ENCODE measurements around the gene OVOL1. TPM values are rescaled to one million over a fixed set of nuclear protein-coding genes. Genes with fewer than 3 reads are reported as not detected.

The OVOL1 gene
- total RNA-seq, 1 donor from 2014 or later = 0.12 TPM

DNA sequence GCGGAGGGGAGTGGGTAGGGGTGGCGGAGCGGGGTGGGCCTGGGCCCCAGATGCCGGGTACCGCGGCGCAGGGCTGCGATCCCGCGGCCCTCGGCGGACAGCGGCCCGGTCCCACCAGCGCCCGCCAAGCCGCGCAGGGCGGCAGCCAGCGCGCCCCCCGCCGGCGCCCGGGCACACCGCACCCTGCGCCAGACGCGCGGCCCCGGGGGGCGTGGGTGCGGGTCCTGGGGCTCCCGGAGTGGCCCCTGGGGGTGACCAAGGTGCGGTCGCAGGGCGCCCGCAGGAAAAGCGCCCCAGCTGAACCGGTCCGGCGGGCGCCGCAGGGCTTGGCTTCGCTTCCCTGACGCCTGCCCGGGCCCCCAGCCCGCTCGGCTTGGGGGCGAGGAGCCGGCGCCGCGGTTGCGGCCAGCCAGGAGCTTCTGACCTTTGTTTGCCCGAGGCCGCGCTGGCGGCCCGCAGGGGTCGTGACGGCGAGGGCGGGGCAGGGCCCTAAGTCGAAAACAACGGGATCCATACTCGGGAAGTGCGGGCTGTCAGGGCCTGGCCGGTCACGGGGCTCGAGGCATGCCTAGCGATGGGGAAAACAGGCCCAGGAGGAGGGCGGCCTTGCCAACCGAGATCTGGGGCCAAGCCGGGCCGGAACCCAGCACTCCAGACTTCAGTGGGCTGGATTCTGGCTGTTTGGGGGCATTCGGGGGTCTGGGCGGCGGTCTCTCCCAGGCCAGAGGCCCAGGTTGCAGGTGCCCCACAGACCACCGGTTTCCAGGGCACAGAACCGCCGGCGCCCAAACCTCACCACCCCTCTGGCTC is 5.5 kb upstream of the OVOL1 start:
- Mint-ChIP-seq H3K4me3 (ENCODE audit: unreplicated experiment) (peak overlapping the region; percentile 19), H3K27me3 (ENCODE audit: low read depth) (peaks cover 20% of the 10 kb centered on the region), H3K36me3 (ENCODE audit: low read depth) (peaks cover 5% of the 10 kb centered on the region), H3K27ac (ENCODE audit: unreplicated experiment) (no peak overlapping the region), H3K4me1 (ENCODE audit: low read depth) (peaks cover 5% of the 10 kb centered on the region), H3K9me3 (ENCODE audit: low read depth) (no peaks in the 10 kb centered on the region)
- peak; percentile 79 for DNase-seq (ENCODE audit: low spot score)
- TF ChIP-seq, protein P1, sequence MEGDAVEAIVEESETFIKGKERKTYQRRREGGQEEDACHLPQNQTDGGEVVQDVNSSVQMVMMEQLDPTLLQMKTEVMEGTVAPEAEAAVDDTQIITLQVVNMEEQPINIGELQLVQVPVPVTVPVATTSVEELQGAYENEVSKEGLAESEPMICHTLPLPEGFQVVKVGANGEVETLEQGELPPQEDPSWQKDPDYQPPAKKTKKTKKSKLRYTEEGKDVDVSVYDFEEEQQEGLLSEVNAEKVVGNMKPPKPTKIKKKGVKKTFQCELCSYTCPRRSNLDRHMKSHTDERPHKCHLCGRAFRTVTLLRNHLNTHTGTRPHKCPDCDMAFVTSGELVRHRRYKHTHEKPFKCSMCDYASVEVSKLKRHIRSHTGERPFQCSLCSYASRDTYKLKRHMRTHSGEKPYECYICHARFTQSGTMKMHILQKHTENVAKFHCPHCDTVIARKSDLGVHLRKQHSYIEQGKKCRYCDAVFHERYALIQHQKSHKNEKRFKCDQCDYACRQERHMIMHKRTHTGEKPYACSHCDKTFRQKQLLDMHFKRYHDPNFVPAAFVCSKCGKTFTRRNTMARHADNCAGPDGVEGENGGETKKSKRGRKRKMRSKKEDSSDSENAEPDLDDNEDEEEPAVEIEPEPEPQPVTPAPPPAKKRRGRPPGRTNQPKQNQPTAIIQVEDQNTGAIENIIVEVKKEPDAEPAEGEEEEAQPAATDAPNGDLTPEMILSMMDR (IDR thresholded peaks at IDR 0.05) = peak; percentile 58

DNA sequence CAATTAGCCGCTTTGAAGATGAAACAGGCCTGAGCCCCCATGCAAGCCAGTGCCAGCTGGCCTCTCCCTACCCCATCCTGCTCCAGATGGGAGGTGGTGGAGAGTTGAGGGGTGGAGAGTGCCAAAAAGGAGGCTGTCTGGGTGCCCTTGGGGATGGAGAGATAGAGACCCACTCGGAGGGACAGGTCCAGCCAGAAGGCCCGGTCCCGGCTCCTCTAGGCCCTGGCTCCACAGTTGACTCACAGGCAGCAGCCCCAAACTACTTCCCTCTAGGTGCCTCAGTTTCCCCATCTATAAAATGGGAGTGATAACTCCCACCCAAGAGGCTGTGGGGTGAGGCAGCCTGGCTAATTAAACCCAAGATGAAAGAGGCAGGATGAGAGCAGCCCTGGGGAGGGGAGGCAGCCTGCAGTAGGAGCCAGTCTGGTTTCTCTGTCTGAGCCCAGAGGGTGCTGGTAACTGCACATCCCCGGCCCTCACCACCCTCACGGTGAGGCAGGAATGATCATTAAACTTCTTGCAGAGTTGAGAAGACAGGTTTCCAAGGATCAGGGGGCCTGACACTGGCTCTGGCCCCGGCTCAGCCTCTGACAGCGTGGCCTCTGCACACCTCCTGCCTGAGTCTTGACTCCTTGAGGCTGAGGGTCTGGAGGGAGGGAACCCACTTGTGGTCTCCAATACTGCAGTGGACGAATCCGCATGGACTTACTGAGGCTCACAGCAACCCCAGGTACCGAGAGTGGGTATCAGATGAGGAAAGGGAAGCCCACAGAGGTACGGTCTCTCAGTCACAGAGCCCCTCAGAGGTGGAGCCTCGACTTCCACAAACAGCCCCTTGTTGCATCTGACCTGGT is 4.7 kb upstream of the OVOL1 start:
- no peak overlapping the region for H3K4me3 Mint-ChIP-seq (ENCODE audit: unreplicated experiment)
- peak; percentile 72 for DNase-seq (ENCODE audit: low spot score)
- H3K36me3 Mint-ChIP-seq (ENCODE audit: low read depth) = peaks cover 5% of the 10 kb centered on the region
- H3K27me3 Mint-ChIP-seq (ENCODE audit: low read depth) = peaks cover 21% of the 10 kb centered on the region
- peaks cover 7% of the 10 kb centered on the region for H3K4me1 Mint-ChIP-seq (ENCODE audit: low read depth)
- TF ChIP-seq, protein P1 (IDR thresholded peaks at IDR 0.05) = no peak
- H3K9me3 Mint-ChIP-seq (ENCODE audit: low read depth) = no peaks in the 10 kb centered on the region
- H3K27ac Mint-ChIP-seq (ENCODE audit: unreplicated experiment) = no peak overlapping the region

DNA sequence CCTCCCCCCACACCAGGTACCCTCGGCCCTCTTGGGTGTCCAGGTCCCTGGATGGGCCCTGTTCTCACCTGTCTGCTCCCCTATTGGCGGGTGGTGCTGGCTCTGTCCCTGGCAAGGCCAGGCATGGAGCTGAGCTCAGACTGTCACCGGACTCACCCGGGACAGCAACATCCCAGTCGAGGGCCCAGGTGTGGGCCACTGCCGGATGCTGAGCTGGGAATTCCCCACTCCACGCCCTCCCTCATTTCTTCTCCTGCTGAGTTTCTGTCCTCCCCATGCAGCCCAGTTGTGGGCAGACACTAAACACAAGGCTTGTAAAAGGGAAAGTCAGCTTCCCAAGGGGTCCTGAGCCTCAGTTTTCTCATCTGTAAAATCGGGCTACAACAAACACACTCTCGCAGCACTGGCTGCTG is 4.0 kb upstream of the OVOL1 start:
- TF ChIP-seq, protein P1 (IDR thresholded peaks at IDR 0.05) = no peak
- Mint-ChIP-seq H3K9me3 (ENCODE audit: low read depth) (no peaks in the 10 kb centered on the region), H3K27ac (ENCODE audit: unreplicated experiment) (no peak overlapping the region), H3K4me1 (ENCODE audit: low read depth) (peaks cover 8% of the 10 kb centered on the region), H3K27me3 (ENCODE audit: low read depth) (peaks cover 22% of the 10 kb centered on the region), H3K4me3 (ENCODE audit: unreplicated experiment) (no peak overlapping the region), H3K36me3 (ENCODE audit: low read depth) (peaks cover 2% of the 10 kb centered on the region)
- peak; percentile 75 for DNase-seq (ENCODE audit: low spot score)

DNA sequence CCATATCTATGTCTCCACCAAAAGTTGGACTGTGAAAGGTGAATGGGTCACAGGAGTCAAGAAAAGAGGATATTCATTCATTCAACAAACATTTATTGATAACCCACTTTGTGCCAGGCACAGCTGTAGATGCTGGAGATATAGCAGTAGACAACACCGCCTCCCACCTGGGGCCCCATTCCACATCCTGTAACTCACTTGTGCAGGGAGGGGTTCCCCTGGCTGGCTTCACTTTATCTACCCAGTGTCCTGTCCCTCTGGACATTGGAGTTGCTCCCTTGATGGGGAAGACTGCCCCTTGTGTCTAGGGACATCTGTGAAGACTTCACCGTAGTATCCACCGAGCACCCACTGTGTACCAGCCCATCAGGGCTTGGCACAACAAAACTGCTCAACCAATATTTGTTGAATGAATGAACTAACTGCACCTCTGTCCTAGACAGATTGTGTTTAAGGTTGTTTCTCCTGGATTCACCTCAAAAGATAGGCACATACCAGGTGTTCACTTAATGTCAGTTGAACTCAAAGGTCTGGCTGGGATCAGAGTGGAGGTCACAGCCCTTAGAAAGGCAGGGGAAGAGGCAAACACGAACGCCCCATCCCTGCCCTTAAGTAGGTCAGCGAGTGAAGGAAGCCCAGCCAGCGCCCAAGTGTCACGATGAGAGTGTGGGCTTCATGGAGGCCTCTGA is 1.4 kb upstream of the OVOL1 start:
- Mint-ChIP-seq H3K27ac (ENCODE audit: unreplicated experiment) (no peak overlapping the region), H3K4me3 (ENCODE audit: unreplicated experiment) (peak overlapping the region; percentile 12), H3K4me1 (ENCODE audit: low read depth) (peaks cover 5% of the 10 kb centered on the region), H3K27me3 (ENCODE audit: low read depth) (peaks cover 32% of the 10 kb centered on the region), H3K36me3 (ENCODE audit: low read depth) (peaks cover 2% of the 10 kb centered on the region), H3K9me3 (ENCODE audit: low read depth) (no peaks in the 10 kb centered on the region)
- DNase-seq (ENCODE audit: low spot score) = peak; percentile 65
- TF ChIP-seq, protein P1 (IDR thresholded peaks at IDR 0.05) = no peak
